HEK293 (cell line): Measurements from ENCODE around the gene UTS2.

ENCODE experiments used
- CTCF ChIA-PET: fragments of 350-600 bp; formaldehyde crosslinking; extraction: SDS; loops from one replicate; lab custom pipeline; 2021; ENCODE audit warnings: antibody characterized with exemption; lab: Yijun Ruan, JAX
- POLR2A ChIA-PET: fragments of 300-600 bp; formaldehyde crosslinking; extraction: SDS; loops from one replicate; lab custom pipeline; 2020; ENCODE audit warnings: antibody characterized with exemption, inconsistent platforms; lab: Yijun Ruan, JAX
- H3K27ac ChIP-seq: fragments of 200-500 bp; sonication (Bioruptor generic); 2 replicates; pipeline ENCODE4 v1.5.1; 2014; ENCODE audit warnings: low read depth, low read length, control low read depth, inconsistent platforms; ENCODE audit errors: extremely low read depth
- H3K36me3 ChIP-seq, 2 experiments: fragments of 200-500 bp in 1 of 2; sonication (Bioruptor generic) in 1 of 2; 1 replicate in 1 of 2; 2 replicates in 1 of 2; pipeline ENCODE4 v1.5.1; 2014 to 2017; ENCODE audit warnings: inconsistent platforms in 2 of 2, low read length in 2 of 2; ENCODE audit not compliant: control insufficient read depth in 2 of 2, insufficient read depth in 1 of 2
- H3K4me1 ChIP-seq: fragments of 200-500 bp; sonication (Bioruptor generic); 2 replicates; pipeline ENCODE4 v1.5.1; 2014; ENCODE audit warnings: mild to moderate bottlenecking, low read length, inconsistent platforms; ENCODE audit not compliant: control insufficient read depth, insufficient read depth
- H3K4me3 ChIP-seq: 2 replicates; pipeline ENCODE4 v1.5.1; 2011; ENCODE audit warnings: low read depth, mild to moderate bottlenecking, control low read depth, low read length, moderate library complexity
- H3K9me3 ChIP-seq: fragments of 200-500 bp; sonication (Bioruptor generic); 2 replicates; pipeline ENCODE4 v1.5.1; 2014; ENCODE audit warnings: low read depth, low read length, inconsistent platforms; ENCODE audit not compliant: control insufficient read depth, insufficient read depth
- BCL11A ChIP-seq: fragments of 450-650 bp; formaldehyde crosslinking; IDR thresholded peaks from 2 replicates; pipeline ENCODE4 v1.5.1; 2016; ENCODE audit warnings: low read depth, missing biosample characterization, missing genetic modification characterization
- GLI4 ChIP-seq: fragments of 450-650 bp; formaldehyde crosslinking; IDR thresholded peaks from 2 replicates; pipeline ENCODE4 v1.5.1; 2016; ENCODE audit warnings: missing biosample characterization, missing genetic modification characterization
- KLF1 ChIP-seq: fragments of 450-650 bp; formaldehyde crosslinking; IDR thresholded peaks from 2 replicates; pipeline ENCODE4 v1.5.1; 2016; ENCODE audit warnings: missing biosample characterization, missing genetic modification characterization
- SETDB1 ChIP-seq: IDR thresholded peaks from one replicate; pipeline ENCODE4 v1.6.1; 2017; ENCODE audit warnings: mild to moderate bottlenecking, low read length, moderate library complexity, mixed read lengths; ENCODE audit not compliant: insufficient read length
- ZBTB21 ChIP-seq: fragments of 450-650 bp; formaldehyde crosslinking; IDR thresholded peaks from 2 replicates; pipeline ENCODE4 v1.5.1; 2017; ENCODE audit warnings: missing biosample characterization, missing genetic modification characterization
- ZEB2 ChIP-seq: fragments of 450-650 bp; formaldehyde crosslinking; IDR thresholded peaks from 2 replicates; pipeline ENCODE4 v1.5.1; 2016; ENCODE audit warnings: missing biosample characterization, missing genetic modification characterization
- ZFP69B ChIP-seq: fragments of 450-650 bp; formaldehyde crosslinking; IDR thresholded peaks from 2 replicates; pipeline ENCODE4 v1.5.1; 2016; ENCODE audit warnings: missing biosample characterization, missing genetic modification characterization
- ZNF114 ChIP-seq: fragments of 450-650 bp; formaldehyde crosslinking; IDR thresholded peaks from 2 replicates; pipeline ENCODE4 v1.5.0; 2017; ENCODE audit warnings: missing biosample characterization, missing genetic modification characterization
- ZNF292 ChIP-seq: fragments of 450-650 bp; formaldehyde crosslinking; IDR thresholded peaks from 2 replicates; pipeline ENCODE4 v1.5.1; 2016; ENCODE audit warnings: low read depth, missing biosample characterization, missing genetic modification characterization, borderline replicate concordance
- ZNF37A ChIP-seq: fragments of 450-650 bp; IDR thresholded peaks from 2 replicates; pipeline ENCODE4 v1.5.1; 2018; ENCODE audit warnings: missing biosample characterization, missing genetic modification characterization
- ZNF404 ChIP-seq: fragments of 450-650 bp; formaldehyde crosslinking; IDR thresholded peaks from 2 replicates; pipeline ENCODE4 v1.5.1; 2017; ENCODE audit warnings: missing biosample characterization, missing genetic modification characterization
- ZNF426 ChIP-seq: fragments of 450-650 bp; formaldehyde crosslinking; IDR thresholded peaks from 2 replicates; pipeline ENCODE4 v1.5.1; 2017; ENCODE audit warnings: missing biosample characterization, missing genetic modification characterization, mild to moderate bottlenecking, inconsistent platforms, moderate library complexity
- ZNF521 ChIP-seq: fragments of 450-650 bp; formaldehyde crosslinking; IDR thresholded peaks from 2 replicates; pipeline ENCODE4 v1.5.1; 2017; ENCODE audit warnings: missing biosample characterization, mild to moderate bottlenecking, missing genetic modification characterization
- ZNF560 ChIP-seq: fragments of 450-650 bp; formaldehyde crosslinking; IDR thresholded peaks from 2 replicates; pipeline ENCODE4 v1.5.1; 2017; ENCODE audit warnings: missing biosample characterization, missing genetic modification characterization, borderline replicate concordance
- ZNF561 ChIP-seq: fragments of 450-650 bp; IDR thresholded peaks from 2 replicates; pipeline ENCODE4 v1.5.1; 2018; ENCODE audit warnings: missing biosample characterization, missing genetic modification characterization, borderline replicate concordance
- ZNF585B ChIP-seq: fragments of 450-650 bp; formaldehyde crosslinking; IDR thresholded peaks from 2 replicates; pipeline ENCODE4 v1.5.1; 2016; ENCODE audit warnings: missing biosample characterization, missing genetic modification characterization
- ZNF660 ChIP-seq: fragments of 450-650 bp; IDR thresholded peaks from 2 replicates; pipeline ENCODE4 v1.5.1; 2018; ENCODE audit warnings: missing biosample characterization, mild to moderate bottlenecking, missing genetic modification characterization
- ZXDB ChIP-seq: fragments of 450-650 bp; formaldehyde crosslinking; IDR thresholded peaks from 2 replicates; pipeline ENCODE4 v1.5.1; 2016; ENCODE audit warnings: missing biosample characterization, missing genetic modification characterization
- TF ChIP-seq, protein P1 (sequence below): fragments of 450-650 bp; formaldehyde crosslinking; IDR thresholded peaks from 2 replicates; pipeline ENCODE4 v1.5.0; 2017; ENCODE audit warnings: missing biosample characterization, missing genetic modification characterization, borderline replicate concordance
- TF ChIP-seq, protein P2 (sequence below): fragments of 450-650 bp; formaldehyde crosslinking; conservative IDR thresholded peaks from 2 replicates; pipeline ENCODE4 v1.5.1; 2016; ENCODE audit warnings: low read depth, missing biosample characterization, missing genetic modification characterization
- TF ChIP-seq, protein P3 (sequence below): fragments of 450-650 bp; formaldehyde crosslinking; IDR thresholded peaks from 2 replicates; pipeline ENCODE4 v1.5.1; 2016; ENCODE audit warnings: missing biosample characterization, missing genetic modification characterization
- TF ChIP-seq, protein P4 (sequence below): fragments of 450-650 bp; formaldehyde crosslinking; IDR thresholded peaks from 2 replicates; pipeline ENCODE4 v1.5.1; 2016; ENCODE audit warnings: missing biosample characterization, missing genetic modification characterization
- TF ChIP-seq, protein P5 (sequence below): fragments of 450-650 bp; formaldehyde crosslinking; IDR thresholded peaks from 2 replicates; pipeline ENCODE4 v1.5.1; 2016; ENCODE audit warnings: missing biosample characterization, missing genetic modification characterization
- TF ChIP-seq, protein P6 (sequence below): fragments of 450-650 bp; formaldehyde crosslinking; IDR thresholded peaks from 2 replicates; pipeline ENCODE4 v1.5.1; 2016; ENCODE audit warnings: missing biosample characterization, missing genetic modification characterization
- TF ChIP-seq, protein P7 (sequence below): fragments of 450-650 bp; formaldehyde crosslinking; IDR thresholded peaks from 2 replicates; pipeline ENCODE4 v1.5.1; 2016; ENCODE audit warnings: missing biosample characterization, missing genetic modification characterization

Gene UTS2

DNA sequence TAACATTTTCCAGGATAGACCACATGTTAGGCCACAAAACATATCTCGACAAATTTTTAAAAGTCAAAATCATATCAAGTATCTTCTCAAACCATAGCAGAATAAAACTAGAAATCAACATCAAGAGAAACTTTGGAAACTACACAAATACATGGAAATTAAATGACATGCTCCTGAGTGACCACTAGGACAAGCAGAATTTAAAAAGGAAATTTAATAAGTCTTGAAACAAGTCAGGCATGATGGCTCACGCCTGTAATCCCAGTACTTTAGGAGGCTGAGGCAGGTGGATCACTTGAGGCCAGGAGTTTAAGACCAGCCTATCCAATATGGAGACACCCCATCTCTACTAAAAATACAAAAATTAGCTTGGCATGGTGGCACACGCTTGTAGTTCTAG is 26.4 kb upstream of the UTS2 start:
- ChIA-PET POLR2A (no interaction called here), CTCF (interaction anchor here (0.6 to 1.2 kb wide), 3 partner anchors 10 to 71 kb away, joined by 3 to 4 read pairs (median 3); no protein-coding TSS in a partner anchor)
- no peak overlapping the region for H3K27ac ChIP-seq

DNA sequence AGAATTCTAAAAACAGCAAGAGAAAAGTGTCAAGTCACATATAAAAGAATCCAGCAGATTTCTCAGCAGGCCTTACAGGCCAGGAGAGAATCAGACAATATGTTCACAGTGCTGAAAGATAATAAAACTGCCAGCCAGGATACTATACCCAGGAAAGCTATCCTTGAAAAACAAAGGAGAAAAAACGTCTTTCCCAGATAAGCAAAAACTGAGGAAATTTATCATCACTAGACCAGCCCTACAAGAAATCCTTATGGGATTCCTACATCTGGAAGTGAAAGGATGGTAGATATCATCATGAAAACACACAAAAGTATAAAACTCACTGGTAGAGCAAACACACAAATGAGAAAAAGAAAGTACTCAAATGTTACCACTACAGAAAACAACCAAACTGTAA is 25.2 kb upstream of the UTS2 start:
- ChIA-PET POLR2A (no interaction called here), CTCF (interaction anchor here (1.2 kb wide), 1 partner anchor 69 kb away, joined by 3 read pairs; no protein-coding TSS in a partner anchor)
- TF ChIP-seq, protein P1, sequence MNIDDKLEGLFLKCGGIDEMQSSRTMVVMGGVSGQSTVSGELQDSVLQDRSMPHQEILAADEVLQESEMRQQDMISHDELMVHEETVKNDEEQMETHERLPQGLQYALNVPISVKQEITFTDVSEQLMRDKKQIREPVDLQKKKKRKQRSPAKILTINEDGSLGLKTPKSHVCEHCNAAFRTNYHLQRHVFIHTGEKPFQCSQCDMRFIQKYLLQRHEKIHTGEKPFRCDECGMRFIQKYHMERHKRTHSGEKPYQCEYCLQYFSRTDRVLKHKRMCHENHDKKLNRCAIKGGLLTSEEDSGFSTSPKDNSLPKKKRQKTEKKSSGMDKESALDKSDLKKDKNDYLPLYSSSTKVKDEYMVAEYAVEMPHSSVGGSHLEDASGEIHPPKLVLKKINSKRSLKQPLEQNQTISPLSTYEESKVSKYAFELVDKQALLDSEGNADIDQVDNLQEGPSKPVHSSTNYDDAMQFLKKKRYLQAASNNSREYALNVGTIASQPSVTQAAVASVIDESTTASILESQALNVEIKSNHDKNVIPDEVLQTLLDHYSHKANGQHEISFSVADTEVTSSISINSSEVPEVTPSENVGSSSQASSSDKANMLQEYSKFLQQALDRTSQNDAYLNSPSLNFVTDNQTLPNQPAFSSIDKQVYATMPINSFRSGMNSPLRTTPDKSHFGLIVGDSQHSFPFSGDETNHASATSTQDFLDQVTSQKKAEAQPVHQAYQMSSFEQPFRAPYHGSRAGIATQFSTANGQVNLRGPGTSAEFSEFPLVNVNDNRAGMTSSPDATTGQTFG = no peak
- TF ChIP-seq ZEB2 (no peak), BCL11A (tag by site-specific recombination) (no peak), ZNF585B (tag by site-specific recombination) (0 out of 2 replicates have a peak, but pooled peaks have one; percentile 12), SETDB1 (peak; percentile 95), ZNF292 (tag by site-specific recombination) (no peak), ZFP69B (tag by site-specific recombination) (no peak), KLF1 (tag by site-specific recombination) (no peak)
- TF ChIP-seq, protein P2, sequence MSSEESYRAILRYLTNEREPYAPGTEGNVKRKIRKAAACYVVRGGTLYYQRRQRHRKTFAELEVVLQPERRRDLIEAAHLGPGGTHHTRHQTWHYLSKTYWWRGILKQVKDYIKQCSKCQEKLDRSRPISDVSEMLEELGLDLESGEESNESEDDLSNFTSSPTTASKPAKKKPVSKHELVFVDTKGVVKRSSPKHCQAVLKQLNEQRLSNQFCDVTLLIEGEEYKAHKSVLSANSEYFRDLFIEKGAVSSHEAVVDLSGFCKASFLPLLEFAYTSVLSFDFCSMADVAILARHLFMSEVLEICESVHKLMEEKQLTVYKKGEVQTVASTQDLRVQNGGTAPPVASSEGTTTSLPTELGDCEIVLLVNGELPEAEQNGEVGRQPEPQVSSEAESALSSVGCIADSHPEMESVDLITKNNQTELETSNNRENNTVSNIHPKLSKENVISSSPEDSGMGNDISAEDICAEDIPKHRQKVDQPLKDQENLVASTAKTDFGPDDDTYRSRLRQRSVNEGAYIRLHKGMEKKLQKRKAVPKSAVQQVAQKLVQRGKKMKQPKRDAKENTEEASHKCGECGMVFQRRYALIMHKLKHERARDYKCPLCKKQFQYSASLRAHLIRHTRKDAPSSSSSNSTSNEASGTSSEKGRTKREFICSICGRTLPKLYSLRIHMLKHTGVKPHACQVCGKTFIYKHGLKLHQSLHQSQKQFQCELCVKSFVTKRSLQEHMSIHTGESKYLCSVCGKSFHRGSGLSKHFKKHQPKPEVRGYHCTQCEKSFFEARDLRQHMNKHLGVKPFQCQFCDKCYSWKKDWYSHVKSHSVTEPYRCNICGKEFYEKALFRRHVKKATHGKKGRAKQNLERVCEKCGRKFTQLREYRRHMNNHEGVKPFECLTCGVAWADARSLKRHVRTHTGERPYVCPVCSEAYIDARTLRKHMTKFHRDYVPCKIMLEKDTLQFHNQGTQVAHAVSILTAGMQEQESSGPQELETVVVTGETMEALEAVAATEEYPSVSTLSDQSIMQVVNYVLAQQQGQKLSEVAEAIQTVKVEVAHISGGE (tag by site-specific recombination) = no peak
- TF ChIP-seq, protein P3, sequence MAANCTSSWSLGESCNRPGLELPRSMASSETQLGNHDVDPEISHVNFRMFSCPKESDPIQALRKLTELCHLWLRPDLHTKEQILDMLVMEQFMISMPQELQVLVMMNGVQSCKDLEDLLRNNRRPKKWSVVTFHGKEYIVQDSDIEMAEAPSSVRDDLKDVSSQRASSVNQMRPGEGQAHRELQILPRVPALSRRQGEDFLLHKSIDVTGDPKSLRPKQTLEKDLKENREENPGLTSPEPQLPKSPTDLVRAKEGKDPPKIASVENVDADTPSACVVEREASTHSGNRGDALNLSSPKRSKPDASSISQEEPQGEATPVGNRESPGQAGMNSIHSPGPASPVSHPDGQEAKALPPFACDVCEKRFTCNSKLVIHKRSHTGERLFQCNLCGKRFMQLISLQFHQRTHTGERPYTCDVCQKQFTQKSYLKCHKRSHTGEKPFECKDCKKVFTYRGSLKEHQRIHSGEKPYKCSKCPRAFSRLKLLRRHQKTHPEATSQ = no peak

More for the DNA sequence above, 26.4 kb upstream of the UTS2 start:
- no peak overlapping the region for H3K4me3 ChIP-seq
- no peaks in the 10 kb centered on the region for H3K9me3 ChIP-seq
- H3K36me3 ChIP-seq = no peaks in the 10 kb centered on the region
- TF ChIP-seq, protein P4, sequence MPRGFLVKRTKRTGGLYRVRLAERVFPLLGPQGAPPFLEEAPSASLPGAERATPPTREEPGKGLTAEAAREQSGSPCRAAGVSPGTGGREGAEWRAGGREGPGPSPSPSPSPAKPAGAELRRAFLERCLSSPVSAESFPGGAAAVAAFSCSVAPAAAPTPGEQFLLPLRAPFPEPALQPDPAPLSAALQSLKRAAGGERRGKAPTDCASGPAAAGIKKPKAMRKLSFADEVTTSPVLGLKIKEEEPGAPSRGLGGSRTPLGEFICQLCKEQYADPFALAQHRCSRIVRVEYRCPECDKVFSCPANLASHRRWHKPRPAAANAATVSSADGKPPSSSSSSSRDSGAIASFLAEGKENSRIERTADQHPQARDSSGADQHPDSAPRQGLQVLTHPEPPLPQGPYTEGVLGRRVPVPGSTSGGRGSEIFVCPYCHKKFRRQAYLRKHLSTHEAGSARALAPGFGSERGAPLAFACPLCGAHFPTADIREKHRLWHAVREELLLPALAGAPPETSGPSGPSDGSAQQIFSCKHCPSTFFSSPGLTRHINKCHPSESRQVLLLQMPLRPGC (tag by site-specific recombination) = no peak
- TF ChIP-seq ZNF560 (no peak), ZNF37A (no peak), ZNF561 (no peak), ZNF114 (no peak), ZNF660 (tag by site-specific recombination) (no peak), GLI4 (tag by site-specific recombination) (no peak), ZFP69B (tag by site-specific recombination) (no peak), ZXDB (tag by site-specific recombination) (no peak), ZNF521 (tag by site-specific recombination) (no peak), ZNF404 (no peak), SETDB1 (no peak), ZNF426 (tag by site-specific recombination) (no peak), ZBTB21 (tag by site-specific recombination) (no peak)
- TF ChIP-seq, protein P5, sequence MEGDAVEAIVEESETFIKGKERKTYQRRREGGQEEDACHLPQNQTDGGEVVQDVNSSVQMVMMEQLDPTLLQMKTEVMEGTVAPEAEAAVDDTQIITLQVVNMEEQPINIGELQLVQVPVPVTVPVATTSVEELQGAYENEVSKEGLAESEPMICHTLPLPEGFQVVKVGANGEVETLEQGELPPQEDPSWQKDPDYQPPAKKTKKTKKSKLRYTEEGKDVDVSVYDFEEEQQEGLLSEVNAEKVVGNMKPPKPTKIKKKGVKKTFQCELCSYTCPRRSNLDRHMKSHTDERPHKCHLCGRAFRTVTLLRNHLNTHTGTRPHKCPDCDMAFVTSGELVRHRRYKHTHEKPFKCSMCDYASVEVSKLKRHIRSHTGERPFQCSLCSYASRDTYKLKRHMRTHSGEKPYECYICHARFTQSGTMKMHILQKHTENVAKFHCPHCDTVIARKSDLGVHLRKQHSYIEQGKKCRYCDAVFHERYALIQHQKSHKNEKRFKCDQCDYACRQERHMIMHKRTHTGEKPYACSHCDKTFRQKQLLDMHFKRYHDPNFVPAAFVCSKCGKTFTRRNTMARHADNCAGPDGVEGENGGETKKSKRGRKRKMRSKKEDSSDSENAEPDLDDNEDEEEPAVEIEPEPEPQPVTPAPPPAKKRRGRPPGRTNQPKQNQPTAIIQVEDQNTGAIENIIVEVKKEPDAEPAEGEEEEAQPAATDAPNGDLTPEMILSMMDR (tag by site-specific recombination) = no peak
- TF ChIP-seq, protein P6, sequence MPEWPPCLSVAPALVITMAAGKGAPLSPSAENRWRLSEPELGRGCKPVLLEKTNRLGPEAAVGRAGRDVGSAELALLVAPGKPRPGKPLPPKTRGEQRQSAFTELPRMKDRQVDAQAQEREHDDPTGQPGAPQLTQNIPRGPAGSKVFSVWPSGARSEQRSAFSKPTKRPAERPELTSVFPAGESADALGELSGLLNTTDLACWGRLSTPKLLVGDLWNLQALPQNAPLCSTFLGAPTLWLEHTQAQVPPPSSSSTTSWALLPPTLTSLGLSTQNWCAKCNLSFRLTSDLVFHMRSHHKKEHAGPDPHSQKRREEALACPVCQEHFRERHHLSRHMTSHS = no peak
- TF ChIP-seq, protein P7, sequence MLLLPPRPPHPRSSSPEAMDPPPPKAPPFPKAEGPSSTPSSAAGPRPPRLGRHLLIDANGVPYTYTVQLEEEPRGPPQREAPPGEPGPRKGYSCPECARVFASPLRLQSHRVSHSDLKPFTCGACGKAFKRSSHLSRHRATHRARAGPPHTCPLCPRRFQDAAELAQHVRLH = no peak
- no peaks in the 10 kb centered on the region for H3K4me1 ChIP-seq

More for the DNA sequence above, 25.2 kb upstream of the UTS2 start:
- Histone ChIP-seq H3K4me1 (no peaks in the 10 kb centered on the region), H3K27ac (no peak overlapping the region), H3K36me3 (no peaks in the 10 kb centered on the region), H3K9me3 (no peaks in the 10 kb centered on the region), H3K4me3 (no peak overlapping the region)
